ENCODE data around the gene NECTIN1.
A peak's percentile ranks its signal among the peaks of the same experiment; 100 is the strongest.

NECTIN1 gene

GRCh38 chr11:119747868-119748660 is 19.1 kb upstream of the NECTIN1 start:
- FAIRE-seq (no peak), DNase-seq (ENCODE audit: insufficient read length, low spot score) (no peak)
- no peak for TF ChIP-seq POLR2A (IDR thresholded peaks at IDR 0.05; ENCODE audit: low read depth, low read length)

GRCh38 chr11:119745776-119746535 is 17.0 kb upstream of the NECTIN1 start:
- FAIRE-seq (no peak), DNase-seq (ENCODE audit: insufficient read length, low spot score) (no peak)
- no peak for TF ChIP-seq POLR2A (IDR thresholded peaks at IDR 0.05; ENCODE audit: low read depth, low read length)

- DNase-seq (ENCODE audit: insufficient read length, low spot score) (no peak), FAIRE-seq (no peak)
- TF ChIP-seq POLR2A (IDR thresholded peaks at IDR 0.05; ENCODE audit: low read depth, low read length) = no peak
Observed at GRCh38 chr11:119745112-119745511, 16.1 kb upstream of the NECTIN1 start.

- TF ChIP-seq POLR2A (IDR thresholded peaks at IDR 0.05; ENCODE audit: low read depth, low read length) = no peak
- FAIRE-seq (no peak), DNase-seq (ENCODE audit: insufficient read length, low spot score) (no peak)
Observed at GRCh38 chr11:119744577-119744976, 15.6 kb upstream of the NECTIN1 start.

GRCh38 chr11:119743006-119743405 is 14.0 kb upstream of the NECTIN1 start:
- DNase-seq (ENCODE audit: insufficient read length, low spot score) (no peak), FAIRE-seq (no peak)
- no peak for TF ChIP-seq POLR2A (IDR thresholded peaks at IDR 0.05; ENCODE audit: low read depth, low read length)

GRCh38 chr11:119742263-119742861 is 13.4 kb upstream of the NECTIN1 start:
- no peak for TF ChIP-seq POLR2A (IDR thresholded peaks at IDR 0.05; ENCODE audit: low read depth, low read length)
- FAIRE-seq = no peak
- DNase-seq (ENCODE audit: insufficient read length, low spot score) = no peak

- peak; percentile 37 for DNase-seq (ENCODE audit: insufficient read length, low spot score)
- no peak for FAIRE-seq
- no peak for TF ChIP-seq POLR2A (IDR thresholded peaks at IDR 0.05; ENCODE audit: low read depth, low read length)
Observed at GRCh38 chr11:119741369-119742262, 12.6 kb upstream of the NECTIN1 start.

- TF ChIP-seq POLR2A (IDR thresholded peaks at IDR 0.05; ENCODE audit: low read depth, low read length) = no peak
- FAIRE-seq (no peak), DNase-seq (ENCODE audit: insufficient read length, low spot score) (no peak)
Observed at GRCh38 chr11:119739975-119740374, 11.0 kb upstream of the NECTIN1 start.

- DNase-seq (ENCODE audit: insufficient read length, low spot score) (no peak), FAIRE-seq (no peak)
- no peak for TF ChIP-seq POLR2A (IDR thresholded peaks at IDR 0.05; ENCODE audit: low read depth, low read length)
Observed at GRCh38 chr11:119739021-119739703, 10.2 kb upstream of the NECTIN1 start.

- TF ChIP-seq POLR2A (IDR thresholded peaks at IDR 0.05; ENCODE audit: low read depth, low read length) = no peak
- no peak for DNase-seq (ENCODE audit: insufficient read length, low spot score)
- no peak for FAIRE-seq
Observed at GRCh38 chr11:119738059-119738439, 9.0 kb upstream of the NECTIN1 start.

- TF ChIP-seq POLR2A (IDR thresholded peaks at IDR 0.05; ENCODE audit: low read depth, low read length) = no peak
- no peak for DNase-seq (ENCODE audit: insufficient read length, low spot score)
- FAIRE-seq = no peak
Observed at GRCh38 chr11:119737366-119738058, 8.5 kb upstream of the NECTIN1 start.

- no peak for TF ChIP-seq POLR2A (IDR thresholded peaks at IDR 0.05; ENCODE audit: low read depth, low read length)
- DNase-seq (ENCODE audit: insufficient read length, low spot score) = no peak
Observed at GRCh38 chr11:119734788-119735187, 5.8 kb upstream of the NECTIN1 start.

More at GRCh38 chr11:119734788-119735187, 5.8 kb upstream of the NECTIN1 start:
- no peak for FAIRE-seq
